ENCODE data around the gene NT5DC1.

Gene NT5DC1

DNA sequence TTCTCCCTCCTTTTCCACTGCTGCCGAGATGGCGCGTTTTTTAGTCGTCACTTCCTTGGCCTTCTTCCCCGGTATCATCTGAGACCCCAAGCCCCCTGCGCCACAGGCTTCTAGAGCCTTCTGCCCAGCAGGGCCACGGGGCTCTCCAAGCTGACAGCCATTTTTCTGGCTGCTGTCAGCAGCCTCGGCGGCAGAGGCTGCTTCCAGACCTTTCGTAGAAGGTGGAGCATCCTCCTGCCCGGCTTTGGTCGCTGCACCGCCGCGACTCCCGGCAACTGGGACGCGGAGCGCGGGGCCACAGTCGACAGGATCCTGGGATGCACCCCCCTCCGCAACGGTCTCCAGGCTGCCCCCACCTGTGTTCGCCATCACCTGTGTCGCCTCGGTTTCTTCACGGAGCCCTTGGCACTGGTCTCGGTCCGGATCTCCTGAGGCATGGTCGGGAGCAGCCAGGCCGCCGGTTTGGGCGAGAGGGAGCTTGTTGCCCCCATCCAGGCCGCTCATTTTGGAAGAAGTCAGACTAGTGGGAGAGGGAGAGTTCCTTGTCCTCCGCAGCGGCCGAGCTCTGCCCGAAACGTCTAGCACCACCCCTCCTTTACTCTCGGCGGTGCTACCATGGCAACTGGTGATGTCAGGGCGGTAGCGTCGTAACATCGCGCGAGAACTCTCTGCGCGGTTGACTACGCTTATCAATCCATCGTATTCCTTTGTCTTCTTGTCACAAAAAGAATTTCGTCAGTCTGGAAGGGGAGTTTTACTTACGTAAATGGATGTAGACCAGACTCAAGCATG, 153.0 kb downstream of the NT5DC1 start, which contains the start of gene TSPYL4 (continued):
- TF ChIP-seq, protein P1, sequence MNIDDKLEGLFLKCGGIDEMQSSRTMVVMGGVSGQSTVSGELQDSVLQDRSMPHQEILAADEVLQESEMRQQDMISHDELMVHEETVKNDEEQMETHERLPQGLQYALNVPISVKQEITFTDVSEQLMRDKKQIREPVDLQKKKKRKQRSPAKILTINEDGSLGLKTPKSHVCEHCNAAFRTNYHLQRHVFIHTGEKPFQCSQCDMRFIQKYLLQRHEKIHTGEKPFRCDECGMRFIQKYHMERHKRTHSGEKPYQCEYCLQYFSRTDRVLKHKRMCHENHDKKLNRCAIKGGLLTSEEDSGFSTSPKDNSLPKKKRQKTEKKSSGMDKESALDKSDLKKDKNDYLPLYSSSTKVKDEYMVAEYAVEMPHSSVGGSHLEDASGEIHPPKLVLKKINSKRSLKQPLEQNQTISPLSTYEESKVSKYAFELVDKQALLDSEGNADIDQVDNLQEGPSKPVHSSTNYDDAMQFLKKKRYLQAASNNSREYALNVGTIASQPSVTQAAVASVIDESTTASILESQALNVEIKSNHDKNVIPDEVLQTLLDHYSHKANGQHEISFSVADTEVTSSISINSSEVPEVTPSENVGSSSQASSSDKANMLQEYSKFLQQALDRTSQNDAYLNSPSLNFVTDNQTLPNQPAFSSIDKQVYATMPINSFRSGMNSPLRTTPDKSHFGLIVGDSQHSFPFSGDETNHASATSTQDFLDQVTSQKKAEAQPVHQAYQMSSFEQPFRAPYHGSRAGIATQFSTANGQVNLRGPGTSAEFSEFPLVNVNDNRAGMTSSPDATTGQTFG (tag by site-specific recombination; IDR thresholded peaks at IDR 0.05; ENCODE audit: borderline replicate concordance), result no peak
- TF ChIP-seq ZNF24 (tag by site-specific recombination; IDR thresholded peaks at IDR 0.05) (peak; percentile 55; the same call in 1 of the 2 replicates), ZNF621 (tag by site-specific recombination; IDR thresholded peaks at IDR 0.05) (no peak), ZNF629 (tag by site-specific recombination; IDR thresholded peaks at IDR 0.05) (peak; percentile 93), SP2 (tag by site-specific recombination; IDR thresholded peaks at IDR 0.05) (0 out of 2 replicates have a peak, but pooled peaks have one; percentile 20), KLF17 (tag by site-specific recombination; IDR thresholded peaks at IDR 0.05) (no peak), ZSCAN4 (tag by site-specific recombination; IDR thresholded peaks at IDR 0.05) (no peak), ZNF423 (tag by site-specific recombination; IDR thresholded peaks at IDR 0.05) (no peak), ZNF610 (tag by site-specific recombination; IDR thresholded peaks at IDR 0.05; ENCODE audit: borderline replicate concordance) (no peak; the same call in 1 of the 2 replicates), ZNF488 (tag by site-specific recombination; IDR thresholded peaks at IDR 0.05) (no peak), ZNF23 (tag by site-specific recombination; IDR thresholded peaks at IDR 0.05; ENCODE audit: borderline replicate concordance) (no peak), ZNF548 (tag by site-specific recombination; IDR thresholded peaks at IDR 0.05) (peak; percentile 6; the same call in 1 of the 2 replicates), ZNF426 (tag by site-specific recombination; IDR thresholded peaks at IDR 0.05) (no peak), WT1 (tag by site-specific recombination; IDR thresholded peaks at IDR 0.05) (peak; percentile 21; the same call in 1 of the 2 replicates), ZNF311 (tag by site-specific recombination; IDR thresholded peaks at IDR 0.05; ENCODE audit: borderline replicate concordance) (no peak), ZNF747 (tag by site-specific recombination; IDR thresholded peaks at IDR 0.05) (no peak), GLI4 (tag by site-specific recombination; IDR thresholded peaks at IDR 0.05) (0 out of 2 replicates have a peak, but pooled peaks have one; percentile 24), ZNF202 (tag by site-specific recombination; IDR thresholded peaks at IDR 0.05; ENCODE audit: borderline replicate concordance) (no peak)
- TF ChIP-seq, protein P2, sequence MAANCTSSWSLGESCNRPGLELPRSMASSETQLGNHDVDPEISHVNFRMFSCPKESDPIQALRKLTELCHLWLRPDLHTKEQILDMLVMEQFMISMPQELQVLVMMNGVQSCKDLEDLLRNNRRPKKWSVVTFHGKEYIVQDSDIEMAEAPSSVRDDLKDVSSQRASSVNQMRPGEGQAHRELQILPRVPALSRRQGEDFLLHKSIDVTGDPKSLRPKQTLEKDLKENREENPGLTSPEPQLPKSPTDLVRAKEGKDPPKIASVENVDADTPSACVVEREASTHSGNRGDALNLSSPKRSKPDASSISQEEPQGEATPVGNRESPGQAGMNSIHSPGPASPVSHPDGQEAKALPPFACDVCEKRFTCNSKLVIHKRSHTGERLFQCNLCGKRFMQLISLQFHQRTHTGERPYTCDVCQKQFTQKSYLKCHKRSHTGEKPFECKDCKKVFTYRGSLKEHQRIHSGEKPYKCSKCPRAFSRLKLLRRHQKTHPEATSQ (tag by site-specific recombination; IDR thresholded peaks at IDR 0.05), result no peak
- TF ChIP-seq, protein P3, sequence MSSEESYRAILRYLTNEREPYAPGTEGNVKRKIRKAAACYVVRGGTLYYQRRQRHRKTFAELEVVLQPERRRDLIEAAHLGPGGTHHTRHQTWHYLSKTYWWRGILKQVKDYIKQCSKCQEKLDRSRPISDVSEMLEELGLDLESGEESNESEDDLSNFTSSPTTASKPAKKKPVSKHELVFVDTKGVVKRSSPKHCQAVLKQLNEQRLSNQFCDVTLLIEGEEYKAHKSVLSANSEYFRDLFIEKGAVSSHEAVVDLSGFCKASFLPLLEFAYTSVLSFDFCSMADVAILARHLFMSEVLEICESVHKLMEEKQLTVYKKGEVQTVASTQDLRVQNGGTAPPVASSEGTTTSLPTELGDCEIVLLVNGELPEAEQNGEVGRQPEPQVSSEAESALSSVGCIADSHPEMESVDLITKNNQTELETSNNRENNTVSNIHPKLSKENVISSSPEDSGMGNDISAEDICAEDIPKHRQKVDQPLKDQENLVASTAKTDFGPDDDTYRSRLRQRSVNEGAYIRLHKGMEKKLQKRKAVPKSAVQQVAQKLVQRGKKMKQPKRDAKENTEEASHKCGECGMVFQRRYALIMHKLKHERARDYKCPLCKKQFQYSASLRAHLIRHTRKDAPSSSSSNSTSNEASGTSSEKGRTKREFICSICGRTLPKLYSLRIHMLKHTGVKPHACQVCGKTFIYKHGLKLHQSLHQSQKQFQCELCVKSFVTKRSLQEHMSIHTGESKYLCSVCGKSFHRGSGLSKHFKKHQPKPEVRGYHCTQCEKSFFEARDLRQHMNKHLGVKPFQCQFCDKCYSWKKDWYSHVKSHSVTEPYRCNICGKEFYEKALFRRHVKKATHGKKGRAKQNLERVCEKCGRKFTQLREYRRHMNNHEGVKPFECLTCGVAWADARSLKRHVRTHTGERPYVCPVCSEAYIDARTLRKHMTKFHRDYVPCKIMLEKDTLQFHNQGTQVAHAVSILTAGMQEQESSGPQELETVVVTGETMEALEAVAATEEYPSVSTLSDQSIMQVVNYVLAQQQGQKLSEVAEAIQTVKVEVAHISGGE (tag by site-specific recombination; conservative IDR thresholded peaks at IDR 0.05; ENCODE audit: low read depth), result 0 out of 2 replicates have a peak, but pooled peaks have one; percentile 21
- TF ChIP-seq, protein P4, sequence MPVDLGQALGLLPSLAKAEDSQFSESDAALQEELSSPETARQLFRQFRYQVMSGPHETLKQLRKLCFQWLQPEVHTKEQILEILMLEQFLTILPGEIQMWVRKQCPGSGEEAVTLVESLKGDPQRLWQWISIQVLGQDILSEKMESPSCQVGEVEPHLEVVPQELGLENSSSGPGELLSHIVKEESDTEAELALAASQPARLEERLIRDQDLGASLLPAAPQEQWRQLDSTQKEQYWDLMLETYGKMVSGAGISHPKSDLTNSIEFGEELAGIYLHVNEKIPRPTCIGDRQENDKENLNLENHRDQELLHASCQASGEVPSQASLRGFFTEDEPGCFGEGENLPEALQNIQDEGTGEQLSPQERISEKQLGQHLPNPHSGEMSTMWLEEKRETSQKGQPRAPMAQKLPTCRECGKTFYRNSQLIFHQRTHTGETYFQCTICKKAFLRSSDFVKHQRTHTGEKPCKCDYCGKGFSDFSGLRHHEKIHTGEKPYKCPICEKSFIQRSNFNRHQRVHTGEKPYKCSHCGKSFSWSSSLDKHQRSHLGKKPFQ (tag by site-specific recombination; IDR thresholded peaks at IDR 0.05), result no peak
- TF ChIP-seq, protein P5, sequence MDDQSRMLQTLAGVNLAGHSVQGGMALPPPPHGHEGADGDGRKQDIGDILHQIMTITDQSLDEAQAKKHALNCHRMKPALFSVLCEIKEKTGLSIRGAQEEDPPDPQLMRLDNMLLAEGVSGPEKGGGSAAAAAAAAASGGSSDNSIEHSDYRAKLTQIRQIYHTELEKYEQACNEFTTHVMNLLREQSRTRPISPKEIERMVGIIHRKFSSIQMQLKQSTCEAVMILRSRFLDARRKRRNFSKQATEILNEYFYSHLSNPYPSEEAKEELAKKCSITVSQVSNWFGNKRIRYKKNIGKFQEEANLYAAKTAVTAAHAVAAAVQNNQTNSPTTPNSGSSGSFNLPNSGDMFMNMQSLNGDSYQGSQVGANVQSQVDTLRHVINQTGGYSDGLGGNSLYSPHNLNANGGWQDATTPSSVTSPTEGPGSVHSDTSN (CRISPR knock-in tag; IDR thresholded peaks at IDR 0.05), result no peak; the same call in none of the 2 replicates
- TF ChIP-seq, protein P6, sequence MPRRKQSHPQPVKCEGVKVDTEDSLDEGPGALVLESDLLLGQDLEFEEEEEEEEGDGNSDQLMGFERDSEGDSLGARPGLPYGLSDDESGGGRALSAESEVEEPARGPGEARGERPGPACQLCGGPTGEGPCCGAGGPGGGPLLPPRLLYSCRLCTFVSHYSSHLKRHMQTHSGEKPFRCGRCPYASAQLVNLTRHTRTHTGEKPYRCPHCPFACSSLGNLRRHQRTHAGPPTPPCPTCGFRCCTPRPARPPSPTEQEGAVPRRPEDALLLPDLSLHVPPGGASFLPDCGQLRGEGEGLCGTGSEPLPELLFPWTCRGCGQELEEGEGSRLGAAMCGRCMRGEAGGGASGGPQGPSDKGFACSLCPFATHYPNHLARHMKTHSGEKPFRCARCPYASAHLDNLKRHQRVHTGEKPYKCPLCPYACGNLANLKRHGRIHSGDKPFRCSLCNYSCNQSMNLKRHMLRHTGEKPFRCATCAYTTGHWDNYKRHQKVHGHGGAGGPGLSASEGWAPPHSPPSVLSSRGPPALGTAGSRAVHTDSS (tag by site-specific recombination; IDR thresholded peaks at IDR 0.05), result no peak
